Activated CD8-positive, alpha-beta memory T cell treated with anti-CD3 and anti-CD28 coated beads for 1 hour (primary cell): ENCODE data around the gene AUNIP.
A peak's percentile ranks its signal among the peaks of the same experiment; 100 is the strongest.

Experiments
- DNase-seq, 2 donors: peaks; one replicate each; pipeline ENCODE4 v3.0.0-alpha.2; 2020; ENCODE audit warnings: low read depth in 1 of 2; ENCODE audit errors: extremely low read depth in 1 of 2

AUNIP gene

DNA sequence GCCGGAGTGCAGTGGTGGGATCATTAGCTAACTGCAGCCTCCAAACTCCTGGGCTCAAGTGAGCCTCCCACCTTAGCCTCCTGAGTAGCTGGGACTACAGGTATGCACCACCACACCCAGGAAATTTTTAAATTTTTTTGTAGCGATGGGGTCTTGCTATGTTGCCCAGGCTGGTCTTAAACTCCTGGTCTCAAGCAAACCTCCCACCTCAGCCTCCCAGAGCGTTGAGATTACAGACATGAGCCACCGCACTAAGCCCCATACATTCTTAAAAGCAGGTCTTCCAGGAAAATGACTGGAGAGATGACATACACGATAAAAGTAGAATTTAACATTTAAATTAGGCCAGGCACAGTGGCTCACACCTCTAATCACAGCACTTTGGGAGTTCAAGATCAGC, 26.1 kb downstream of the AUNIP start:
- DNase-seq, result no peak

DNA sequence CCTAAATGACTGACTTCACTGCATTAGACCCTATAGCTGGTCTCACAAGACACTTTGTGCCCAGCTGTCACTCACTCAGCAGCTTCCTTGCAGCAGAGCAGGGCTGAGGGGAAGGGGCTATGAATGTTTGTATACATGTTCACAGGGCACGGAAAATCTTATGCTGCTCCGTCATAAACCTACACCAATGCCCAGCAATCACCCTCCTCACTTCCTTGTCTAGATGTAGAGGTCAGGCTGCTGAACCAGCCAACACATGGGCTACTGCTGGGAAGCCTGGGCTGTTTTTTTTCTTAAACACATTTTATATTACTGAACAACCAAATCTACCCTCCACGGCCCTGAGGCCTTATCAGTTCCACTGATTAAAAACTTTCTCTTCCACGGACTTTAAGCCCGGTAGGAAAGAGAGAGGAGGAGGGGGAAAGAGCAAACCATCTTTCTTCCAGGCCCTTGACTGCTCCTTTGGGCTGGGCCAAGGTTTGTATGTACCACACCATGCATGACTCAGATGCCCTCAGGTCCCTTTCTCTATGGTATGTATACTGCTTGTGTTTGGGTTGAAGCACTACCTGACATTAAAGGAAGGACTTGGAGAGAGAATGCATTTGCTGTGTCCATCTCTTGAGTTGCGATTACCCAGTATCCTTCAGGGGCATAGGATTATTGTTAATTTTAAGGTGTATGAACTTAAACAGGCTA, 26.8 kb downstream of the AUNIP start:
- DNase-seq, result no peak

DNA sequence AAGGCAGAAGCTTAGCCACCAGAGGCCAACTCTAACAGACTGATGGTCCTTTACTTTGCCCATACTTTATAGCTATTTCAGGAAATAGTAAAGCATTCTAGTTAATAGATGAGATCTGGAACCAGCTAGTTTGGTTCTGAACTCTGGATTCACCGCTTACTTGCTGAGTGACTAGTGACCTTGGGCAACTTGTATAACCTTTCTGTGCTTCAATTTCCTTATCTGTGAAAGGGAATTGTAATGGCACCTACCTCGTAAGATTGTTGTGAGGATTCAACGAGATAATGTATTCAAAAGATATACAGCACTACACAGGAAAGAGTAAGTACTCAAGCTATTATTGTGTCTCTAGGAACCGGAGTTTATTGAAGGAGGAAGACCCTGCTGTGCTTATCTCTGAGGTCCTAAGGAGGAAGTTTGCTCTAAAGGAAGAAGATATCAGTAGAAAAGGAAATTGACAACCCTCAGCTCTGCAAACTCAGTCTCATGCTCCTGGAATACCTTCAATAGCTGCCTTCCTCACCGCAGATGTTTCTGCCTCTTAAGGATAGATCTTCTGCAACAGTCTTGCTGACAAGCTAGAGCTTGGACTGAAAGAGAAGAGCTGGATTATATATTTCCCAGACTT, 27.6 kb downstream of the AUNIP start:
- DNase-seq, result no peak

DNA sequence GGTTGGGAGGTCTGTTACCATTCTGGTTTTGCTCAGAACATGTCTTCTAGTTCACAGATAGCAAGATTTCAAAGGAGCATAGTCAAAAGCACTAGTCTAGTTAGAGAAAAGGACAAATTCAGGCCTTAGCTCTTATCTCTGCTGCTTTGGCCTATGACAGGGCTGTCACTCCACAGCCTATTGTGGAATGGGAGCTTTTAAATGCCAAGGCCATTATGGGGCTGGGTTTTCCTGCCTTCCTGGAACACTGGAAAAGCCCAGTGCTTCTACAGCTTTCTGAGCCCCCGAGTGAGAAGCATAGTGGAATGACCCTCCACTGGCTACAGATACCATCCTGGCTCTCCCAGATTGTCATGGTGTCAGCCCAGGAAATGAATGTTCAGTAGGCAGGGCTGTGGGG, 30.2 kb downstream of the AUNIP start:
- no peak for DNase-seq

DNA sequence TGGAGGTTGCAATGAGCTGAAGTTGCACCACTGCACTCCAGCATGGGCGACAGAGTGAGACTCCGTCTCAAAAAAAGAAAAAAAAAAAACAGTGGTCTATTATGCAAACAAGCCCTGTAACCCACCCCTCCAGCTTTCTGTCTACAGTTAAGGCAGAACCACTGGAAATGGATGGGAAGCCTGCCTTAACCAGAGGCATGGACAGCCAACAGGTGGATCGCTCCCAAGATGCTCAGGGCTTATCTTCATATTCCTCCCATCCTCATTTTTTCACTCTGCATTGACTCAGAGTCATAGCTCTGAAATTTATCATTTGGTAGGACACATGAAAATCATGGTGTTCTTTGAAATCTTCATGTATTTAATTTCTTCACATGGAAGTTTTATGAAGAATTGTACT, 30.8 kb downstream of the AUNIP start:
- DNase-seq, result no peak

DNA sequence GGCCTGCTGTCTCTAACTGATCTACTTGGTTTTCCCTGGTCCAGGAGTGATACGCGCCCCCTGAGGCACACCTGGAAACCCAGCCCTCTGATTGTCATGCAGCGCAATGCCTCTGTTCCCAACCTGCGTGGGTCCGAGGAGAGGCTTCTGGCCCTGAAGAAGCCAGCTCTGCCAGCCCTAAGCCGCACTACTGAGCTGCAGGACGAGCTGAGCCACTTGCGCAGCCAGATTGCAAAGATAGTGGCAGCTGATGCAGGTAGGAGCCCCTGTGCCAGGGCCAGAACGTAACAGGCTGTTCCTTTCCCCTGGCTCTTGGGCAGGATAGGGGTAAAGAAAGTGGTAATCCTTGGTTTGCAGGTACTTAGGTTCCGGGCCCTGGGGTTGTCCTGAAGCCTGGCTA, 32.7 kb downstream of the AUNIP start:
- DNase-seq, result no peak

DNA sequence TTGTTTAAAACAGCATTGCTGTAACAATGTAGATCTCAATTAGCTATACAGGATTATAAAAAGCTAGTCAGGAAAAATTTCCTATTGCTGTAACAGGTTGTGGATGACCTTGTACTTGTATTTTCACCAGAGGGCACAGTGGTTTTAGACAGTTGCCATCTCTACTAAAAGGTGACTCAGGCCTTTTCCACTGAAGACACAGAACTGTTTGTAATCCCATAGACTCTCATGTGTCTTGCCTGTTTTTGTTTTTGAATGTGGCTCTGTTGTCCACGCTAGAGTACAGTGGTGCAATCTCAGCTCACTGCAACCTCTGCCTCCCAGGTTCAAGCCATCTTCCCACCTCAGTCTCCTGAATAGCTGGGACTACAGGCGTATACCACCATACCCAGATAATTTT, 33.7 kb downstream of the AUNIP start:
- DNase-seq, result no peak

DNA sequence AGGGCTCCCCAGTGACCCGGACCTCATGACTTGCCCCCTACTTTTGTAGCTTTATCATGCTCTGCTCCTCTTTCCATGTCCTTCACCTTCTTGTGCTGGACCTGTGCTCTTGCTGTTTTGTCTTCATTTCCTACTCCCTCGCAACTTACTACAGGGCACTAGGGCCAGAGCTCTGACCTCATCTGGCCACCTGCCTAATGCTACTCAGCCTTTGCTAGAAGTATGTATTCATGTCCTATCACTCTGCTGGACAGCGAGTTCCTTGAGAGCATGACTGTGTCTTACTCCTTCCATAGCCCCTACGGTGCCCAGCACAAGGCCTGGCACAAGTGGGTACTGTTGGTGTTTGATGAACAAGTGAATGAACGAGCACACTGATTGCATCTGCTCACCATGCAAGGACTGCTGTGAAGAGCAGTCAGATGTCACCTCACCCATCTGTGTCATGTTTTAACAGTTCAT, 37.6 kb downstream of the AUNIP start:
- DNase-seq, result no peak

DNA sequence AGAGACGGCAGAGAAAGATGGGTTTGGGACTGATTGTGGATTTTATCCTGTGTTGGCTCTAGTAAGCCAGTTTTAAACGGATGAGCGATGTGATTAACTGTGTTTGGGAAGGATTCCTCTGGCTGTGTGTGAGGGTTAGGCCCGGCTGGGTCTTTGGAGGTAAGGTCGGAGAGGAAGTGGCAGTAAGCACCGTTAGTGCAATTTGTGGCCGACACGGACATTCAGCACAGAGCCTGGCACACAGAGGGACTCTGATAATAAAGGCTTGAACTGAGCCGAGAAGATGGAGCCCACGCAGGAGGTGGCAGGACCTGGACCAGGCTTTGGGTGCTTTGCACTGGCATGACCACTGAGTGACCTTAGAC, 38.2 kb downstream of the AUNIP start:
- no peak for DNase-seq

DNA sequence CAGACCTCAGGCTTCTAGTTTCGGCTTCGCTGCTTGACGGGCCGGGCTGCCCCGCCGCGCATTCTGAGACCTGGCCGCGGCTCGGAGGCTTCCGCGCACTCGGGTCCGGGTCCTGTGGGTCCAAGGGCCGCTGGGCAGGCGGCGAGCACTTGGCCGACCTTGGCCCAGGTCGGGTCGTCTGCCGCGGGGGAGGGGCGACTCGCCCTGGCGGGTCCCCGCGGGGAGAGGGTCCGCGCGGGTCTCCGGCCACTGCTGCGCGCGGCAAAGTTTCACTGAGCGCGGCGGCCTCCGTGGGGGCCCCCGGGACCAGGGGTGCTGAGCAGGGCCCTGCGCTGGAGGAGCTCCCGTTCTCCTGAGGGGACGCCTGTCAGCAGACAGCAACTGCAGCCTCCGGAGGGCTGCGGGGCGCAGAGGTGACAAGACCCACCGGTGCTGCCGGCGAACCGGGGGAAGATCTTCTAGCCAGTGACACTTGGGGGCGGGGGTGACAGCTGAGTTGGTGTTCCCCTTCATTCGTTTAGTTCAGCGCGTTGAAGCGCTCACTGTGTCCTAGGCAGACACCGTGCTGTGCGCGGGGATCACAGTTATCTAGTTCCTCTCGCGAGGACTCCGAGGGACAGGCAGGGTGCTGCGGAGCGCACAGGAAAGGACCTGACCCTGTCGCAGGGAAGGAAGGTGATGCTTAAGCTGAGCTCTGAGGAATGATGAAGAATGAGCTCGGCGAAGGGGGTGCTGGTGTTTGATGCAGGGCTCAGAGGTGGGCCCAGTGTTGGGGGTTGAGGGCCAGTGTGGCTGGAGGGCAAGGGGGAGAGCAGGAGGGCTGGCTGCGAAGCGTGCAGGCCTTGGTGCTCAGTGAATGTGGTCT, 38.8 kb downstream of the AUNIP start:
- peak; percentile 35 to 50 for DNase-seq

DNA sequence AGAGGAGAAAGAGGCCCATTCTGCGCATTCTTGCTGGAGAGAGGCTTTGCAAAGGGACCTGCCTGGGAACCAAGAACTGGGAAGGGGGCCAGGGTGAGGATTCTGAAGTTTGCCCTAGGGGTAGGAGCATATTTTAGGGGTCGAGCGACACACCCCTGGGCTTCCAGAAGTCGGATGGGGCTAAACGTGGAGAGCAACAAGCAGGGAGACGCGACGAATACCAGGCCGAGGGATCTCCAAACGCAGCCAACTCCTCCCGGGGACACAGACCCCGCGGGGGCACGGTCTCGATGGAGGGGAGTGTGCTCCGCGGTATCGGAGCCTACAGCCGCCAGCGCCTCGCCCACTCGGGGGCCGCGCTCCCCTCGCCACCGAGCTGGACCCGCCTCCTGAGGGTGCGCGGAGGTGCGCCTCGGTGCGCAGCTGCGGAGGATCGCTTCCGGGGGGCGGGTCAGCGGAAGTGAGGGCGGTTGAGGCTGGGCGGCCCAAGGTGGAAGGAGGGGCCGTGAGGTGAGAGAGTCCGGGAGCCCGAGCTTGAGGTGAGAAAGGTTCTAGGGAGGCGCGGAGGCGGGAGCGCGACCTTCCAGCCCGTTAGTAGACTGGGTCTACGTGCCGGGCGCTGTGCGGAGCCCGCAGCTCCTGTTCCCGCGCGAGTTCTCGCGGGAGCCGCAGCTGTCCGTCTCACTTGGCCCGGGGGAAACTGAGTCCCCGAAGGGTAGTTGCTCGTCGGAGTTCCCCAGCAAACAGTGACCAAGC, 39.6 kb downstream of the AUNIP start, which contains the start of gene MTFR1L:
Gene MTFR1L (plus strand): TSS at position 464 of the 756 bp plus-strand sequence. CDS start 3,151 bp downstream, outside the sequence.
- peak; percentile 84 to 89 for DNase-seq

DNA sequence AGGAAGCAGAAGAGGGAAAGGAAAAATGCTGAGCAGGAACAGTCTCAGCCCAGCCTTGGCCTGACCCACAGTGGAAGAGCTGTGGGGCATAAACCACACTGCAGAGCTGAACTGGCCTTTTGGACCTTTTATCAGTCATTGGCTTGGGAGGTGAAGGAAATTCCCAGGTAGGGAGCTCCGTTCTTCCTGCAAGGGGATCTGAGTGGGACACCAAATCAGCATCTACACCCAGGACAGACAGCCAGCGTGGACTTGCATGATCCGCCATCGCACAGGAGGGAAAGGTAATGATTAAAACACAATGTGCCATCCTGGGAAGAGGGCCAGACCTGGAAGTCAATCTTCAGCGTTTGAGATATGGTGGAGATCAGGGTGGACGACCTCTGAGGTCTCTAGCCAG, 40.7 kb downstream of the AUNIP start:
- DNase-seq, result no peak

DNA sequence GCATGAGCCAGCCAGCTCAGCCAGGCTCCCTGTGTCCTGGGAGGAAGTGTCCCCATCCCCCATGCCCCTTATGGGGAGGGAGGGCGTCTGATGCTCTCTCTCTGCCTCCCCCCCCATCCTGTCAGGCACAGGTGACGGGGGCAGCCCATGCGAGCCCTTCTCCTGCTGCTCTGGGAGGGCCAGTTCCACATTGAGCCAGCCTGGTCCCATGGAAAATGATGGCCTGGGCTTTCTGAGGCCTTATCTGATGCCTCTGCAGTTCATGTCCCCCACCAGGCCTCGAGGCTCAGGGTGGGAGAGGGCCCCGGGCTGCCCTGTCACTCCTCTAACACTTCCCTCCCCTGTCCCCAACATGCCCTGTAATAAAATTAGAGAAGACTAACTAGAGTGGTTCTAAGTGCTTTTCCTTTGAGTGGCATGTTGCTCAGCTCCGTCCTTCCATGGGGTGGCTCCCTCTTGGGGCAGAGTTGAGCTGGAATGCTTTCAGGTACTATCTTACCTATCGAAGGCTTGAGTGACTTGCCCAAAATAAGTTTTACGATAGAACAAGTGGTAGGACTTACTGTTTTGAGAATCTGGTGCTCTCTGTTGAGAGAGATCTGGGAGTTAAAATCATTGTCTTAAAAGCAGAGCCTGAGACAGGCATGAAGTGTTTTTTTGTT, 41.3 kb downstream of the AUNIP start:
- no peak for DNase-seq

DNA sequence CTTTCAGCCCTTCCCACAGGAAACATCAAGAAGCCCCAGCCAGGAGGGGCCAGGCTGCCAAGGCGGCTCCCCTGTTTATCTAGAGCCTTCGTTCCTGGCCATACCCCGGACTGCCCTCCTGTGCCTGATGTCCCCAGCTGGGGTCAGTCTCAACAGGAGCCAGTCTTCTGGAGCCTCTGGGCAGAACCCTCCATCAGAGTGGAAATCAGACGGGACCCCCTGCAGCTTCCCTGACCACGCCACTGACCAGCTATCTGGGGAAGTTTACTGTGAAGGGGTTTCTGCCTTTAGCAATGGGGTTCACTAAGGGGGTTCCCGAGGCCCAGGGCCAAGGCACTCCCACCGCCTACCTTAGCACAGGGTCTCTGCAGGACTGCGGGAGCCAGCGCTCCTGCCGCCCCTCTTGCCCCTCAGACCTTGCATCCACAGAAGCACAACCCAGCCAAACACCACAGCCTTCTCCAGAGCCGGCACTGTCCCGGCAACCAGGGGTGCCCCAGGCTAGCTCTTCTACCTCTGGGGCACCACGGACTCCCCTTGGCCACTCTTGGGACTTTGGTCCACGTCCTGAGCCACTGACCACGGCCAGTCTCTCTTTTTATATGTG, 43.0 kb downstream of the AUNIP start:
- no peak for DNase-seq

DNA sequence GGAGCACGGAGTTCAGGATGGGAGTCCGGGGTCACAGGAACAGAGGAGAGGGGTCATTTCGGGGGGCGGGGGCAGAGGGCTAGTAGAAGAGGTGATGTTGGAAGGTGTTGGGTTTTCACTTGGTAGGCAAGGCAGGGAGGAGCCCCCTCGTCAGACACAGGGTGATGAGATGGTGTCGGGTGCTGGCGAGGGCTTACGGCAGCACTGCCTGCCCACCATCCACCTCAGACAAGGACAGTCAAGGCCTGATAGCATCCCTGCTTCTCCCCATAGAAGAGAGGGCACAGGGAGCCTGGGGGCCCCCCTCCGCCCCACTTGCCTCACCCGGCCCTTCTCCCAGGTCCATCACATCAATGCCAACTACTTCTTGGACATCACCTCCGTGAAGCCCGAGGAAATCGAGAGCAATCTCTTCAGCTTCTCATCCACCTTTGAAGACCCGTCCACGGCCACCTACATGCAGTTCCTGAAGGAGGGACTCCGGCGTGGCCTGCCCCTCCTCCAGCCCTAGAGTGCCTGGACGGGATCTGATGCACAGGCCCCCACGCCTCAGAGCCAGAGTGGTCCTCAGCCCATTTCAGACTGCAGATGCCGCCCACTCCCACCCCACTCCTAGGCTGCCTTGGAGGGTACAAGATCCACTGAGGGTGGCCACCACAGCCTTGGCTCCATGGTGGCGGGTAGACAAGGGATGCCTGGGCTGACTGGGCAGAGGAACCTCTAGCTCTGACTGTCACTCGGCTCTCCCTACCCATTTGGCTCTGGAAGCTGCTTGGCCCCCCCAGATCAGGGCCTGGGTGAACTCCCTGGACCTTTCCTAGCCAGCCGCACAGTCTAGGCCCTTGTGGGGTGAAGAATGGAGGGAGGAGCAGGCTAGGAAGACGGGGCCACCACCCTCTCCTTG, 43.8 kb downstream of the AUNIP start:
- no peak for DNase-seq

DNA sequence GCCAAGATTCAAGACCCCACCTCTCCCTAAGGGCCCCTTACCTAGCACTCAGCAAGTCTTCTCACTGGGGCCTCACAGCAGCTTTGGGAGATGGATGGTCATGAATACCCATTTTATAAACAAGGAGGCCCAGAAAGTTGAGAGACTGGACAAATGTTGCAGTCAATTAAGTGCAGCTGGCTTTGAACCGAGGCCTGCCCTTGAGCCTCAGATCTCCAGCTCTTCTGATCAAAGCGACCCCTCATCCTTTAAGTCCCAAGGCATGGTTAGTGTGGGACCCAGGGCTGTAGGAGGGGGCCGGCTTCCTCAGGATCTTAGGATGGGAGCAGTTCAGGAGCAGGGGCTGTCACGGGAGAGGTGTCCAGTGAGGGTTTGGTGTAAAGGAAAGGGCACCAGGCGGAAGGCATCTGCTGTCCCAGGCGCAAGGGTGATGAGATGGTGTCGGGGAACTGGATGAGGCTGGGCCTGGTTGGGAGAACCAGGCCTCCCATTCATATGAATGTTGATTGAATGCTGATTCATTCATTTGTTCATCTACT, 44.6 kb downstream of the AUNIP start:
- DNase-seq, result no peak

DNA sequence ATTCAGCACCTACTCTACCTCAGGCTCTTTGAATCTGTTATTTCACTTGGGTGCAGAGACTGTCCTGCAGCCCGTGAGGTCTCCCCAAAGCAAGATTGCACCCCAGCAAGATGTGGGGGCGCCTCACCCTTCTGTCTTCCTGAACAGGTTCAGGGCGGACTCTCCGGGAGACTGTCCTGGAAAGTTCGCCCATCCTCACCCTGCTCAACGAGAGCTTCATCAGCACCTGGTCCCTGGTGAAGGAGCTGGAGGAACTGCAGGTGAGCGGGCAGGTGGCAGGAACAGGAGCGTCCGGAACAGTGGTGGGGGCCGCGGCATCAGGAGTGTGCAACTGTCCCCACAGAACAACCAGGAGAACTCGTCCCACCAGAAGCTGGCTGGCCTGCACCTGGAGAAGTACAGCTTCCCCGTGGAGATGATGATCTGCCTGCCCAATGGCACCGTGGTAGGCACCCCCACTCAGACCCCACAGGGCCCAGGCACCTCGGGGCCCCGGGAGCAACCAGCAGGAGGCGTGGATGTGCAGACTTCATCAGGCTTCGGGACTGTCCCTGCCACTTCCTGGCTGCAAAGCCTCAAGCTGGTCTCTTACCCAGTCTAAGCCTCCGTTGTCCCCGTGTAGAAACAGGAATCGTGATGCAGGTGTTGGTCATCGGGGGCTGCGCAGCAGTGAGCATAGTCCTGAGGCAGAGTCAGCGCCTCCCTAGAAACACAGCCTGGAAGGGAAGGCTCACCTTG, 45.4 kb downstream of the AUNIP start:
- no peak for DNase-seq

DNA sequence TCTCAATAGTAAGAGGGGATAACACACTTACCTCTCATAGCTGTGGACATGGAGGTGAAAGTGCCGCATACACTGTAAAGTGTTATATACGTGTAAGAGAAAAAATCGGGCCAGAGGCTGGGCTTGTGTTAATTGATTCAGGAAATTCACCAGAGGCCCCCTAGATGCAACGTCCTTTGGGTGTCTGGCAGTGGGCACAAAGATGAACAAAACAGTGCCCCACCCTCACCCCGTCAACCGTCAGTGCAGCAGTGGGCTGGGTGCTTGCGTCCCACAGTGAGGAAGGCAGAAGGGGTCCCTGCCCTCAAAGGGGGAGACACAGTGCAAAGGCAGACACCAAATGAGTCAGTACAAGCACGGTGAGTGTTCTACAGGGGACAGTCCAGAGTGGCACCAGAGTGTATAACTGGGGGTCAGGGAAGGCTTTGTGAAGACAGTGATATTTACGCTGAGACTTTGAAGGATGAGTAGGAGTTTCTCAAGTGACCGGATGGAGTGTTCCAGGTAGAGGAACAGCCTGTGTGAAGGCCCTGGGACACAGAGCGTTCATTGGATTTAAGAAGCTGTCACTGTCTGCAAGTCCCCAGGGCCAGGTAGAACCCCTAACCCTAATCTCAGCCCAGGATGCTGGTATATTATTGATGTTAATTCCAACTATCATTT, 46.1 kb downstream of the AUNIP start:
- no peak for DNase-seq
